Hepatocyte (in vitro differentiated cells): ENCODE measurements around the gene PITPNC1. TPM values are rescaled to one million over a fixed set of nuclear protein-coding genes. Genes with fewer than 3 reads are reported as not detected.
"Not testable (repeated sequence)": the region's sequence is repeated elsewhere in the genome, so short reads cannot be mapped to it uniquely, and the experiment has no call there.

Experiments used
- DNase-seq: peaks from one replicate; pipeline ENCODE4 v3.0.0-alpha.2; 2016; ENCODE audit warnings: low spot score
- H2AFZ ChIP-seq: fragments of 200-600 bp; sonication (generic); 2 replicates; pipeline ENCODE4 v1.6.0; 2016; ENCODE audit warnings: antibody characterized with exemption, mild to moderate bottlenecking
- H3K27ac ChIP-seq: fragments of 200-600 bp; sonication (generic); 2 replicates; pipeline ENCODE4 v1.5.1; 2016; ENCODE audit warnings: mild to moderate bottlenecking
- H3K27me3 ChIP-seq: fragments of 200-600 bp; sonication (generic); 2 replicates; pipeline ENCODE4 v1.6.1; 2016
- H3K36me3 ChIP-seq: fragments of 200-600 bp; sonication (generic); replicated peaks from 2 replicates; pipeline ENCODE4 v1.5.1; 2016; ENCODE audit warnings: low read depth; ENCODE audit not compliant: insufficient read depth
- H3K4me1 ChIP-seq: fragments of 200-600 bp; sonication (generic); 2 replicates; pipeline ENCODE4 v1.5.1; 2016; ENCODE audit warnings: mild to moderate bottlenecking, moderate library complexity; ENCODE audit not compliant: insufficient read depth
- H3K4me2 ChIP-seq: fragments of 200-600 bp; sonication (generic); 2 replicates; pipeline ENCODE4 v1.6.0; 2016
- H3K4me3 ChIP-seq: fragments of 200-600 bp; sonication (generic); 2 replicates; pipeline ENCODE4 v1.5.1; 2016; ENCODE audit warnings: mild to moderate bottlenecking
- H3K79me2 ChIP-seq: fragments of 200-600 bp; sonication (generic); 2 replicates; pipeline ENCODE4 v1.6.0; 2017; ENCODE audit warnings: mild to moderate bottlenecking
- H3K9me2 ChIP-seq: fragments of 200-600 bp; sonication (generic); replicated peaks from 2 replicates; pipeline ENCODE4 v1.6.0; 2017; ENCODE audit warnings: mild to moderate bottlenecking; ENCODE audit not compliant: insufficient read depth
- H3K9me3 ChIP-seq: fragments of 200-600 bp; sonication (generic); 2 replicates; pipeline ENCODE4 v1.5.1; 2016; ENCODE audit warnings: low read depth, mild to moderate bottlenecking
- H4K20me1 ChIP-seq: fragments of 200-600 bp; sonication (generic); 2 replicates; pipeline ENCODE4 v1.6.0; 2016; ENCODE audit warnings: mild to moderate bottlenecking; ENCODE audit not compliant: insufficient read depth, poor library complexity, severe bottlenecking
- CTCF ChIP-seq: fragments of 200-600 bp; sonication (generic); IDR thresholded peaks from 2 replicates; pipeline ENCODE4 v1.5.1; 2016; ENCODE audit warnings: antibody characterized with exemption, mild to moderate bottlenecking; ENCODE audit not compliant: poor library complexity
- EZH2 ChIP-seq: fragments of 200-600 bp; sonication (generic); IDR thresholded peaks from 2 replicates; pipeline ENCODE4 v1.6.1; 2016; ENCODE audit warnings: antibody characterized with exemption, mild to moderate bottlenecking, borderline replicate concordance
- EZH2phosphoT487 ChIP-seq: fragments of 200-600 bp; sonication (generic); IDR thresholded peaks from one replicate; pipeline ENCODE4 v1.6.1; 2018; ENCODE audit warnings: antibody characterized with exemption, mild to moderate bottlenecking, low read depth, moderate library complexity; ENCODE audit not compliant: unreplicated experiment, severe bottlenecking
- WGBS: methylation state at CpG from one replicate; pipeline ENCODE4 v1.1.6; 2016; ENCODE audit warnings: low lambda C conversion rate; ENCODE audit errors: missing lambda C conversion rate; 5-methylcytosine and 5-hydroxymethylcytosine counted together
- polyA plus RNA-seq: library from polyadenylated mRNA; unstranded; fragments of >200 nt; fragmentation: Nextera tagmentation; extraction: Ambion mirVana; gene quantifications from 2 replicates; pipeline ENCODE4 v1.2.1, GENCODE V29; 2016
- total RNA-seq: library from RNA; depleted of rRNA; stranded (reverse); fragments of >200 nt; gene quantifications from 2 replicates; pipeline ENCODE4 v1.2.3, GENCODE V29; 2014

Gene PITPNC1
- total and polyA plus RNA-seq, 2 experiments from 2014 or later: 4.6 to 8.1 TPM

- peak overlapping the region; percentile 47 for H3K4me2 ChIP-seq
Measured at GRCh38 chr17:67469208-67469980, 92.3 kb downstream of the PITPNC1 start.

GRCh38 chr17:67470163-67470562, 93.1 kb downstream of the PITPNC1 start:
- Histone ChIP-seq H3K36me3 (no peaks in the 10 kb centered on the region), H4K20me1 (no peaks in the 10 kb centered on the region), H3K9me3 (no peaks in the 10 kb centered on the region), H2AFZ (no peak overlapping the region), H3K4me1 (peaks cover 7% of the 10 kb centered on the region), H3K9me2 (no peaks in the 10 kb centered on the region), H3K79me2 (peaks cover 4% of the 10 kb centered on the region), H3K4me2 (no peak overlapping the region), H3K27me3 (no peaks in the 10 kb centered on the region), H3K27ac (no peak overlapping the region), H3K4me3 (no peak overlapping the region)
- no peak for TF ChIP-seq EZH2phosphoT487
- TF ChIP-seq EZH2: no peak
- TF ChIP-seq CTCF: no peak
- DNase-seq: no peak
- no CpG with 5 or more reads among the region's 1 CpG for WGBS

More at GRCh38 chr17:67469208-67469980, 92.3 kb downstream of the PITPNC1 start:
- Histone ChIP-seq H2AFZ (no peak overlapping the region), H3K4me1 (peaks cover 7% of the 10 kb centered on the region), H3K9me2 (no peaks in the 10 kb centered on the region), H3K27me3 (no peaks in the 10 kb centered on the region), H3K79me2 (peaks cover 4% of the 10 kb centered on the region), H3K36me3 (no peaks in the 10 kb centered on the region), H3K9me3 (no peaks in the 10 kb centered on the region), H3K4me3 (no peak overlapping the region), H3K27ac (peak overlapping the region; percentile 71), H4K20me1 (no peaks in the 10 kb centered on the region)
- WGBS: 34% methylated on average over 13 of the region's 13 CpGs
- TF ChIP-seq EZH2 (no peak), CTCF (no peak), EZH2phosphoT487 (no peak)
- peak; percentile 34 for DNase-seq

- Histone ChIP-seq H3K36me3 (no peaks in the 10 kb centered on the region), H3K9me2 (no peaks in the 10 kb centered on the region), H3K4me1 (peaks cover 7% of the 10 kb centered on the region), H2AFZ (no peak overlapping the region), H3K79me2 (peaks cover 4% of the 10 kb centered on the region), H3K27me3 (no peaks in the 10 kb centered on the region), H4K20me1 (no peaks in the 10 kb centered on the region), H3K4me2 (no peak overlapping the region), H3K9me3 (no peaks in the 10 kb centered on the region), H3K27ac (no peak overlapping the region), H3K4me3 (no peak overlapping the region)
- DNase-seq: no peak
- TF ChIP-seq EZH2: no peak
- TF ChIP-seq EZH2phosphoT487: no peak
- no peak for TF ChIP-seq CTCF
- 96% methylated on average over 1 of the region's 1 CpG for WGBS
Measured at GRCh38 chr17:67471118-67471517, 94.0 kb downstream of the PITPNC1 start.

GRCh38 chr17:67472606-67473005, 95.5 kb downstream of the PITPNC1 start:
- H4K20me1 ChIP-seq, H3K27ac ChIP-seq, H3K36me3 ChIP-seq, H3K9me3 ChIP-seq, H3K9me2 ChIP-seq, H3K4me2 ChIP-seq, H2AFZ ChIP-seq, H3K79me2 ChIP-seq, H3K4me3 ChIP-seq, H3K4me1 ChIP-seq, H3K27me3 ChIP-seq, DNase-seq: not testable (repeated sequence)
- WGBS: 90% methylated on average over 4 of the region's 4 CpGs
